HG03558 (cell line): ENCODE measurements around the gene ENDOG.

Experiments used
- ATAC-seq: cut with Tn5 transposase; IDR thresholded peaks from one replicate; pipeline ENCODE4 v1.9.1; 2021; ENCODE audit warnings: moderate number of reproducible peaks; ENCODE audit not compliant: unreplicated experiment; ENCODE audit errors: extremely low read depth

The ENDOG gene

DNA sequence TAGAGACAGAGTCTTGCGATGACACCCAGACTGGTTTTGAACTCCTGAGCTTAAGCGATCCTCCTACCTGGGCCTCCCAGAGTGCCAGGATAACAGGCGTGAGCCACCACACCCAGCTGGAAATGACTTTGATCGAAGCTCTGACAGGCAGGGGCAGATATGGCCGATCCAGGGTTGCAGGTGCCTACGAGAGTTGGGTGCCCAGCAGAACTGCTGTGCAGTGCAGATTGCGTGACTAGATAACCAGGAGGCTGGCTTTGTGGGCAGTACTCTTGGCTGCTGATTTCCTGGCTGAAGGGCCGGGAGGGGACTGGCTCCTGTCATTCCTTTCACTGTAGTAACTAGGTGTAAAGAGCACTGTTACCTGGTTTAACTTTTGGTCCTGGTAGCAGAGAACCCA, 19.4 kb upstream of the ENDOG start:
- ATAC-seq, result no peak

- ATAC-seq, result no peak
These were observed 18.2 kb upstream of the ENDOG start for GRCh38 chr9:128800061-128800460.

DNA sequence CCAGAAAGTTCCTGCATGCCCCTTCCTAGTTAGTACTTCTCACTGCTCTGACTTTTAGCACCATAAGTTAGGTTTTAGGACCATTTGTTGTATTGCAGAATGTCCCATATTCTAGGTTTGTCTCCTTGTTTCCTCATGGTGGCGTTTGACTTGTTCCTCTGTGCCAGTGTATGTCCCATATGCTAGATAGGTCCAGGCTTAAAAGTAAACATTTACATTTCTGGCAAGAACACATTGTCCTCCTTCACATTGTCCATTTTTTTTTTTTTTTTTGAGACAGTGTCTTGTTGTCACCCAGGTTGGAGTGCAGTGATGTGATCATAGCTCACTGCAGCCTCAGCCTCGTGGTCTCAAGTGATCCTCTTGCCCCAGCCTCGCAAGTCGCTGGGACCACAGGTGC, 15.8 kb upstream of the ENDOG start:
- ATAC-seq, result no peak

DNA sequence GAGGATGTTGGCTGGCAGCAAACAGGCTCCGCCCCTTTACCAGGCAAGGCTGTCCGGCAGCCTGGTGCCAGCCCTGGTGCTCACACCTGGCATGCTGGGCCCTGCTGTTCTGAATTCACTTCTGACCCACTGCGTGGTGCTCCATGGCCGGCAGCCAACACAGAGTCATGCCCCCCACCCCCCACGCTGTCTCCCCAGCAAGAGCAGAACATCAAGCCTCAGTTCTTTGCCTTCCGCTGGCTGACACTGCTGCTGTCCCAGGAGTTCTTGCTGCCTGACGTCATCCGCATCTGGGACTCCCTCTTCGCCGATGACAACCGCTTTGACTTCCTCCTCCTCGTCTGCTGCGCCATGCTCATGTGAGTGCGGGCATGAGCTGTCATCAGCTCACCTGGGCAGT, 12.6 kb upstream of the ENDOG start:
- ATAC-seq, result no peak

DNA sequence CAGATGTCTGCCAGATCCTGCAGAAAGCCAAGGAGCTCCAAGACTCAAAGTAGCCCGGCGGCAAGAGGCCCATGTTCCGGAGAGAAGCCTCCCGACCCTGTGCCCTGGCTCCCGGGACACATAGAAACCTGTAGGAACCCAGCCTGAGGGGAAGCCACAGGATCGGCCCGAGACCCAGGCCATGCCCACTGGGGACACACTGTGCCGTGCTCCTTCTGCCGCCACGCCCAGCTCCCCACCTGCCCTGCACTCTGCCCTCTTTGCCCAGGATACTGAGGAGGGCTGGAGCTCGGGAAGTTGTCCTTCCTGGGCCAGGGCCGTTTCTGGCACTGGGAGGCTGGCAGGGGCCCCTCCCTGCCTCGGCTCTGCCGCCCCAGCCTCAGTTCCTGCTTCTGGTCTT, 10.5 kb upstream of the ENDOG start:
- ATAC-seq, result no peak

- no peak for ATAC-seq
These were observed 9.8 kb upstream of the ENDOG start for GRCh38 chr9:128808543-128808942.

GRCh38 chr9:128809036-128809599, 9.2 kb upstream of the ENDOG start:
- ATAC-seq, result no peak

DNA sequence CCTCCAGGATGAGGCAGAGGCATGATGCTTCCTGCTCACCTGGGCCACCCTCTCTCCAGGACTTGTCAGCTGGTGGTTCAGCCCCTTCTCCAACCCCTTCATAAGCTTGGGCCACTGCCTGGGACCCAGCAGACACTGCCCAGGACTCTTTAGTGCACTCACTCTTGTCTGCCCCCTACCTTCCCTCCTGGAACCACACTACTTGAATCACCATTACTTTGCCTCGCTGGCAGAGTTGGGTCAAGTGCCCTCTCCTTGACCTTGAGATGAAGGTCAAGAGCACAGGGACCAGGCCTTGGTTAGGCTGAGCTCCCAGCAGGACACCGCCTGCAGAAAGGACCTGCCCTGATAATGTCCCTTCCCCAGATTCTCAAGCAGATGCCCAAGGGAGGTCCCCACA, 8.5 kb upstream of the ENDOG start:
- no peak for ATAC-seq

- ATAC-seq, result no peak
These were observed 7.4 kb upstream of the ENDOG start for GRCh38 chr9:128810873-128811272.

DNA sequence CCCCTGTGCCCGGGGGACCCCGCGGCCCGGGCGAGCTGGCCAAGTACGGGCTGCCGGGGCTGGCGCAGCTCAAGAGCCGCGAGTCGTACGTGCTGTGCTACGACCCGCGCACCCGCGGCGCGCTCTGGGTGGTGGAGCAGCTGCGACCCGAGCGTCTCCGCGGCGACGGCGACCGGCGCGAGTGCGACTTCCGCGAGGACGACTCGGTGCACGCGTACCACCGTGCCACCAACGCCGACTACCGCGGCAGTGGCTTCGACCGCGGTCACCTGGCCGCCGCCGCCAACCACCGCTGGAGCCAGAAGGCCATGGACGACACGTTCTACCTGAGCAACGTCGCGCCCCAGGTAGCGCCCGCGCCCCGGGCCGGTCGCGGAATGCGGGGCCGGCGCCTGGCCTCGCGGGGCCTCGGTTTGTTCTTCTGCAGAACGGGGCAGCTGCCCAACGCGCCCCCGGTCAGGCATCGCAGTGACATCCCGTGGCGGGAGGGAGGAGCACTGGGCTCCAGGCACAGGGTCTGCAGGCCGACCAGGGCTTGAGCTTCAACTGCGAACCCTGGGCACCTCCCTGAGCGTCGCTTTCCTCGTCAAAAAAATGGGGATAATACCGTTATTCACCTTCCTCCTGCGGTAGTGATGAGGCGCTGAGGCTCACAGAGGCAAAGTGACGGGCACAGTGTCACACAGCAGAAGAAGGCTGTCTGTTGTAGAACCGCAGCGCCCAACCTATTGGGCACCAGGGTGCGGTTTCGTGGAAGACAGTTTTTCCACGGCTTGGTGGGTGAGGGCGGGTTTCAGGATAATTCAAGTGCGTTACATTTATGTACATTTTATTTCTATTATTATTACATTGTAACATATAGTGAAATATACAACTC, 777 bp downstream of the ENDOG start:
- peak; percentile 12 for ATAC-seq

- ATAC-seq, result no peak
These were observed 1.7 kb downstream of the ENDOG start for GRCh38 chr9:128819716-128820664.

DNA sequence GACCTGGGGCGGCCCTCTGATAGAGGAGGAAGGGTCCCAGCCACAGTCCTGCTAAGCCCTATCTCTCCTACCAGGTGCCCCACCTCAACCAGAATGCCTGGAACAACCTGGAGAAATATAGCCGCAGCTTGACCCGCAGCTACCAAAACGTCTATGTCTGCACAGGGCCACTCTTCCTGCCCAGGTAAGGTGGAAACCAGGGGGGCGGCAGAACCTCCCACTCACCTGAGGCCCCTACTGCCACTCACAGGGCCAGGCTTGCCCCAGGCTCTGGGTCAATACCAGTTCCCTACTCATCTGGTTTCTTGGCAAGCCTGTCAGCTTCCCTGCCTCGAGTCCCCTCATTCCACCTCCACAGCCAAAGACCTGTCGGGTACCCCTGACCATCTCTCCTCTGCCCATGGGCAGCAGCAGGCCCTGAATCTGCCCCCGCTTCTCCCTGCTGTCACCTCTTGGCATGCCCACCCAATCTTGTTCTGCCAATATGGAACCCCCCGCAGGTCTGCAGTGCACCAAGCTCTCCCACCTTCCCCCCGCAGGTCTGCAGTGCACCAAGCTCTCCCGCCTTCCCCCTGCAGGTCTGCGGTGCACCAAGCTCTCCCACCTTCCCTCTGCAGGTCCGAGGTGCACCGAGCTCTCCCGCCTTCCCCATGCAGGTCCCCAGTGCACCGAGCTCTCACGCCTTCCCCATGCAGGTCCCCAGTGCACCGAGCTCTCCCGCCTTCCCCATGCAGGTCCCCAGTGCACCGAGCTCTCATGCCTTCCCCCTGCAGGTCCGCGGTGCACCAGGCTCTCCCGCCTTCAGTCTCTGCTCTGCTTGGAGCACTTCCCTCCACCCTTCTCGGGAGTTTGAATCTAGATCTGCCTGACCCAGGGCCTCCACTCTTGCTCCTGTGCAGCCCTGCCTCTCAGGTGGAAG, 2.6 kb downstream of the ENDOG start:
- no peak for ATAC-seq

- ATAC-seq, result no peak
These were observed 3.5 kb downstream of the ENDOG start for GRCh38 chr9:128821584-128822406.

DNA sequence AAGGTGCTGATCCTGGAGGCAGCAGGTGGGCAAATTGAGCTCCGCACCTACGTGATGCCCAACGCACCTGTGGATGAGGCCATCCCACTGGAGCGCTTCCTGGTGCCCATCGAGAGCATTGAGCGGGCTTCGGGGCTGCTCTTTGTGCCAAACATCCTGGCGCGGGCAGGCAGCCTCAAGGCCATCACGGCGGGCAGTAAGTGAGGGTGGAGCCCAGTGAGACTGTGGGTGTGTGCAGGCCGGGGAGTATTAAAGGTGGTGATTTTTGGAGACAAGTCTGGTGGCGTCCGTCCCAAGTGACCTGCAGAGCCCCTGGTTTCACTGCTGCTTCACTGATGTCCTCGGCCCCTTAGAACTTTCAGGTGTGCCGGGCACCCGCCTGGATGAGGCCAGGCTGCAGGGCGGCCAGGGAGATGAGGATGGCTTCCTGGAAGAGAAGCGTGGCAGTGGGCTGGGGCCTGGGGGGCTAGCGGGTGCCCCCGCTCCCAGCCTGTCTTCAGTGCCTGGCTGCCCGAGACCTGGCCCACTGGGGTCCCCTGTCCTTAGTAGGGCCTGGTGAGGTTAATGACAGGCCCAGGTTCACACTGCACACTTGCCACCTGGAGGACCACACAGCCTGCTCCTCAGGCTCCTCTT, 4.2 kb downstream of the ENDOG start:
- no peak for ATAC-seq

DNA sequence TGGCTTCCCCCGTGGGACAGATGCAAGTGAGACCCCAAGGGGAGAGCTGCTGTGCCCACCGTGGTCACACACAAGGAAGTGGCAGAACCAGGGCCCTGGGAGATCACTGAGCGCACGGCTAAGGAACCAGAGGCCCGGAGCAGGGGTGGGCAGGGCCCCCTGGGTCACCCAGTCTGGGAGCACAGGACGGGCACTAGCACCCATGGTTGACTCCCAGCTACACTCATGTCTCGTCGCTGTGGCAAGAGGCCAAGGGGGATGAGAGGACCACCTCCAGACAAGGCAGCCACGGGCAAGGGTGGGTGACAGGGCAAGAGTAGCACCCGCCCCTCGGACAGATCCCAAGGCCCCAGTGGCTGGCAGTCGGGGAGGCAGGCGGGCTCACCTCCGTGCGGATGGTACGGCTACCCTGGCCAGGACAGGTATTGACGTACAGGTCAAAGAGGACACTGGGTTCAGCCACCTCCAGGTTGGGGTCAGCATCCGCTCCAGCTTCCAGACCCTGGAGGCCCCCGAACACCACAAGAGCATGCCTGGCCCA, 5.1 kb downstream of the ENDOG start:
- ATAC-seq, result no peak

DNA sequence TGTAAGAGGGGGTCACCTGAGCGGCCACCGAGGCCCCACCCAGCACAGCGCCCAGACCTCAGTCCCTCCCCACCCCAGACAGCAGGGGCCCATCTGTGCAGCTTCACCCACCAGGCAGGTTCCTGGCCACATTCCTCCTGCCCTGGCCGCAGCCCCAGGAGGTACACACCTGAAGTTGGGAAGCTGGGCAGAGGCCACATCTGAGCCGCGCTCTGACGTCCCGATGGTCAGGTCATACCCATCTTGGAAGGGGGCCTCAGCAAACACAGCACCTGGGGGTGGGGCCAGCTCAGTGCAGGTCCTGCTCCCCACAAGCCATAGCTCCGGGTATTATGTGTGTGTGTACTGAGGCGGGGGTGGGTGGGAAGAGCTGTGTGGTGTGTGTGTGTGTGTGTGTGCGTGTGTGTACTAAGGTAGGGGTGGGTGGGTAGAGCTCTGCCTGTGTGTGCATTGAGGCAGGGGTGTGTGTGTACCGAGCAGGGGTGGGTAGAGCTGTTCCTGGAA, 5.7 kb downstream of the ENDOG start:
- ATAC-seq, result no peak

DNA sequence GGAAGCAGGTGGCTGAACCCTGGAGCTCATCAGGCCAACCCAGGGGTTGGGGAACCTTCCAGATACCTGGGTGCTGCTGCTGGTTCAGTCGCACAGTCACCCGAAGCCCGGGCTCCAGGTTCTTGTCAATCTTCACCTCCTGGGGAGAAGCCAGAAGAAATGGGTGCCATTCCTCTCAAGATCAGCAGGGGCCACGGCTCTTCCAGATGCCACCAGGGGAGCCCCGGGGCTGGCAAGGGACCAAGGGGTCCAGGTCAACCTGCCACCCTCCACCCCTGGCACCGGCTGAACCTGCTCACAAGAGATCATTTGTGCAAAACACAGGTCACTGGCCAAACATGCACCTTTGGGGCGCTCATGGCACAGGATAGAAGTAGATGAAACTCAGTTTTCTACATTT, 6.6 kb downstream of the ENDOG start:
- no peak for ATAC-seq
